HG03196 (cell line): Measurements from ENCODE around the gene GLYR1.
"Not testable (repeated sequence)": the region's sequence is repeated elsewhere in the genome, so short reads cannot be mapped to it uniquely, and the experiment has no call there.

ENCODE experiments used
- ATAC-seq: cut with Tn5 transposase; IDR thresholded peaks from one replicate; pipeline ENCODE4 v1.9.1; 2021; ENCODE audit not compliant: unreplicated experiment

GLYR1 gene

DNA sequence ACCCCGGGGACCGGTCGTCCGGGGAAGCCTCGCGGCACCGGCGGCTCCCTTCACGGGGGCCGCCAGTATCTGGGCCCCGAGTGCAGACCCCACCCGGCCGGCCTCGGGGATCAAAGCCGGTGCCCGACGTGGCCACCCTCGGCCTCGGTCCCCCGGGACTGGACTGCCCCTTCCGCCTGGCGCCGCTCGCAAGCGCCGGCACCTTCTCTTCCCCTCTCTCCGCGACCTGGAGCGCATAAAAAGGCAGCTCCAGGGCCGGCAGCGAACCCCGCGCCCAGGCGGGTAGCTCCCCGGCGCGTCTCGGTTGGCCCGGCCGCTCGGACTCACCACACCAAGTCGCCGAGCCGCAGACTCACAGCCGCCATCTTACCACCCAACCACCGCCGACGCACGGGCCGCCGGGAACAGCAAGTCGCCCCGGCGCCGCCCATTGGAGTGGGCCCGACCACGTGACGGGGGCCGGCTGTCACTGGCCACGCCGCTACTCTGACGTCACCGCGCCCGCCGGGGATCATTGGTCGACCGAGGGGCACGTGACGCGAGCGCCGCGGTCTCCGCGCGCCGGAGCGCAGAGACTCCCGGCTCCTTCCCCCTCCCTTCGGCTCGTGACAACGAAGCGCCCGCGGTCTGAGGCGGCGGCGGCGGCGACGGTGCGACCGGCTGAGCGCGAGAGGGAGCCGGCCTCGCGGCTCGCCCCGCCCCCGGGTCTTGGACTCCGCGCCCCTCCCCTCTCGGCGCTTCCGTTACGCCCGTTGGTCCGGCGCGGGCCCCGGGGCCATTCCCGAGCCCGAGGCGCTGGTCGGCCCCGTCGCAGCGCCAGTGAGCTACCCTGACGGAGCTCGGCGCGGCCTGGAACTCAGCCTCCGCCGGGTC, at the start of gene GLYR1, which contains the start of gene UBN1:
Gene GLYR1, minus strand, starts transcription at position 388 of the 873 bp plus-strand sequence. Its CDS starts 23 bp downstream, at position 365.
Gene UBN1, plus strand, starts transcription at position 581 of the 873 bp plus-strand sequence. CDS start 5,437 bp downstream, outside the sequence.
- ATAC-seq = peak; percentile 90

- ATAC-seq = not testable (repeated sequence)
Measured at GRCh38 chr16:4896761-4897160, 49.7 kb upstream of the GLYR1 start.

DNA sequence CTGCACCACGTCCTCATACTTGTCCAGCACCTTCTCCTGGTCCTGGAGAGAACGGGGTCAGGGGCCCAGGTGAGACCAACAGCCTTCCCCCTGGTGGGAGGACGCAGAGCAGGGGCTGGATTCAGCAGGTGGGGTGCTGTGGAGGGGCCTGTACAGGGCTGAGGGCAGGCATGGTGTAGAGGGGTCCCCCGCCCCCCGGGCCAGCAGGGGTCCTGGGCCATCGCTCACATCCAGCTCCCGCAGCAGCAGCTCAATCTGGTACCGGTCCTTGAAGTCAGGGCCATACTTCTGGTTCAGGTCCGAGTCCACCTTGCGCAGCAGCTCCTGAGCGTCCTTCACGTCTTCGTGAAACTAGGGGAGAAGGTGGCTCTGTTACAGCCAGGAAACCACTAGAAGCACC, 48.3 kb upstream of the GLYR1 start:
- no peak for ATAC-seq

DNA sequence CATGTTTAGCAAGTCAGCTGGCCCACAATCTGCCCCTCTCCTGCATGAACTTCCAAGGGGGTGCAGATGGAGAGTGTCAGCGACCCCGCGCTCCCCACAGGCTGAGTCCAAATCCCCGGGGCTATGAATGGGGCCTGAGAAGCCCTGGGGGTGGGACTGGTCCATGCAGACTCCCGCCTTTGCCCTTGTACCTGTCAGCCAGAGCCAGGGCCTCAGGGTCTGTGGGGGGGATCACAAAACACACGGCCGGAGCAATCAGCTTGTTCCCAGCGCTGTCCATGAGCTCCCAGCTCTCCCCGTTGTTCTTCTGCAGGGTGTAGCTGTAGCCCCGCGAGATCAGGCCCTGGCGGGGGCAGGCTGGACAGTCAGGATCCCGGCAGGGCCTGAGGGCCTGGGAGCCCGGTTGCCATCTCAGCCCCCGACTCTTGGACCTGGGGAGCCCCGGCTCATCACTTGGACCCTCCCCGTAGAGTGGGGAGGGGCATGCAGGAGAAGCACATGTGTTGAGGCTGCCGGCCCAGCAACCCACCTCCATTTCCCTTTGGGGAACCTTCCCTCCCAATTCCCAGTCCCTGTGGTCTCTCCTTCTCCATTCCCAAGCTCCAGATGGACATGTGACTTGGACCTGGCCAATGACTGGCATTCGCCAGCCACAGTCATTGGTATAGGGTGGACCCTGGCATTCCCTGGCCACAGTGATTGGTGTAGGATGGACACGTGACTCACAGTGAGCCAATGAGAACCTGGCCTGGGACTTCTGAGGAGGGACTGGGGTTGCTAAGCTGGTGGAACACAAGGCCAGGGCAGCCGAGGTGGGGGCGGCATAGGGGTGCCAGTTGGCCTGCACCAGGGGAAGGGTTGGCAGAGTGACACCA, 47.4 kb upstream of the GLYR1 start:
- ATAC-seq = no peak

- ATAC-seq = no peak
Measured at GRCh38 chr16:4893103-4893862, 46.2 kb upstream of the GLYR1 start.

DNA sequence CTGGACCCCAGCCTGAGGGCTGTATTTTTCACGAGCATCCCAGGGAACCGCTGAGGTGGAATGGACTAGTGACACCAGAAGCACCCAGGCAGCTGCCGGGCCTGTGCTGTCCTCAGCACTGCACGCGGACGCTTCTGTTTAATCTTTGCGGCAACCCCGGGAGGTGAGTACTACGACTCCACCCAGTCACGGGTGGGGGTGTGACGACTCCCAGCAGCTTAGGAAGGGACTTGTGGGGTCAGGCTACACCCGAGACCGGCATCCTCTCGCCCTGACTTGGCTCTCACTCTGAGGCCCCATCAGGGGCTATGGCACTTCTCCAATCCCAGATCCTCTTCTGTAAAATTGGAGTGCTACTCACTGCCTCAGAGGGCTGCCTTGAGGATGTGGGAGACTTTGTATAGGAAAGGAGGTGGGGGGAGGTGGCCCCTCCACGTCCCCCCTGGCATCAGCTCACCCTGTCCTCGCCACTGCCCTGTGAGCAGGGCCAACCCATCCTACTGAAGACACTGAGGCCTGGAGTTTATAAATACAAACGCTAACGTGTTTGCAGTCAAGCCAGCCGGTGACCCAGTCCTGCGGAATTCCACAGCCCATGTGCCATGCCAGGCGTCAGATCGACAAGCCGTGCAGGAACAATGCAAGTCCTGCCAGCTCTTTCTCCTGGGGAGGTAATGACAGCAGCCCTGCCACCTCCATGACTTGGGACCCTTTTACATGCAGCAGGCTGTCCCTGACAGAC, 45.4 kb upstream of the GLYR1 start:
- ATAC-seq = no peak

- ATAC-seq = no peak
Measured at GRCh38 chr16:4891886-4892216, 44.8 kb upstream of the GLYR1 start.

DNA sequence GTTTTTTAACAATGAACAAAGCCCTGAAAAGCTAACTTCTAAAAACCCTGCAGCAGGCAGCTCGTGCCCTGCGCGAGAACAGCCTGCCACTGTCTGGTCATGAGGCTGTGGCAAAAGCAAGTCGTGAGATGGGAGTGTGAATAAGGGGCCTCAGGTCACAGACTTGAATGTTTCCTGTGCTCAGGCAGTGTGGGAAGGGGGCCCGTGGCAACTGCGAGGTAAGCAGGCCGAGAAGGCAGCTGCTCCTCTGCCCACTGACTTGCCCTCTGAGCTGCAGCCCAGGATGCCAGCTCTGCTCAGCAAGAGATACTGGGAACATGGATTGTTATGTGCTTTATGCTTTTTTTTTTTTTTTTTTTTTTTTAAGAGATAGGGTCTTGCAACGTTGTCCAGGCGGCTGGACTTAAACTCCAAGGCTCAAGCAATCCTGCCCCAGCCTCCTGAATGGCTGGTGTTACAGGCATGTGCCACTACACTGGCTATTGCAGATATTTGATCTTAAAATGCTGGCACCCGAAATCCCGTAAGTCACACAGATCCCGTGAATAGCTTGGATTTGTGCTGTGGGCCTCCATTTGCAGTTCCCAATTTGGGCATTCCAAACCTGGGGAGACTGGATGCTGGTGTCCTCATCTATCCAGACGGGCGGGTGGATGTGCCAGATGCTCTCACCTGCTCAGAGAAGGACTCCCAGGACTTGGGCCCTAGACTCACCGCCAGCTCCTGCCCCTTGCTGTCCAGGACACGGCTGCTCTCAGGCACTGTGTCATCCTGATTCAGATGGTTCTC, 44.2 kb upstream of the GLYR1 start:
- ATAC-seq = no peak

DNA sequence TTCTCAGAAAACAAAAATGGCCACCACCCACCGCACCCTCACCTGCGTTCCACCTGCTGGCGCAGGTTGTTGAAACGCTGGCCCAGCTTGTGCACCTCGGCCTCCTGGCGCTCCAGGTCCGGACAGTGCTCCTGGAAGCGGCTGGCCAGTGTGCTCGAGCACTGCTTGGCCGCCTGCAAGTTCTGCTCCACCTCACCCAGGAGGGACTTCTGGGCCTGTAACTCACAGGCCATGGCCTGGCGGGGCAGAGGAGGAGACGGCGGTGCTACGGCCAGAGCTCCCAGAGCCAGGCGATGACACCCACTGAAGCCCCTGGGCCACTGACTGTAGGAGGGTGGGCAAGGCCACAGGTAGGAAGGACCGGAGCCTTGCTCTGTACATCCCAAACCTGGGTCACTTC, 43.6 kb upstream of the GLYR1 start:
- no peak for ATAC-seq

DNA sequence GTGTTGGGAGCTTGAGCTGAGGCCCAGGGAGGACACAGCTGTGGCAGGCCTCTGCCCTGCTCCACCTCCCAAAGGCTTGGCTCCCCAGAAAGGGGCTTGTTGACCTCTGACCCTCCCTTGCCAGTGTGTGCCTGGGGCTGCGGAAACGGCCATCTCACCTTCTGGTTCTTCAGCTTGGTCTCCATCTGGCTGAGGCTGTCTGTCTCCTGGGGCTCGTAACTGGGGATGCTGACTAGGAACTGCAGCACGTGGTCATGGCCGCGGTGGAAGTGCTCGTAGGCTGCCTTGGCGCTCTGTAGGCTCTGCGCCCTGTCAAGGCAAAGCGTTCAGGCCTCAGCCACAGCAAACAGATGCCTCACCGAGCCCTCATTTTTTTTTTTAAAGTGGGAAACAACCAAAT, 42.9 kb upstream of the GLYR1 start:
- ATAC-seq = no peak

- ATAC-seq = no peak
Measured at GRCh38 chr16:4888428-4889135, 41.5 kb upstream of the GLYR1 start.

DNA sequence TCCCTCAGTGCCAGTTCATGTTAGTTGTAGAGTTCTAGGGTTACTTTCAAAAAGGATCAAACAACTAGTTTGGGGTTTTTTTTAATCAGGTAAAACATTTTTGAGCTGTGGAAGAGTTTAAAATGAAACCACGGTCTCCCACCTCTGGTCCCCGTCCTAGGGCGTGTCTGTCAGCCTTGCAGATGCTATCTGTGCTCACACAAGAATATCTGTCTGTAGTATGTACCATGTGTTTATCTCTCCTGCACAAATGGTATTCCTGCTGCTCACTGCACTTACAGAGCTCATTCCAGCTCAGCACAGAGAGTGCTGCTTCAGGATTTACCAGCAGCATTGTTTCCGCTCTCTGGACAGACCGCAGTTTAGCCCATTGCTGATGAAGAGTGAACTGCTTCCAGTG, 39.1 kb upstream of the GLYR1 start:
- ATAC-seq = no peak

GRCh38 chr16:4884972-4885874, 38.1 kb upstream of the GLYR1 start:
- no peak for ATAC-seq

DNA sequence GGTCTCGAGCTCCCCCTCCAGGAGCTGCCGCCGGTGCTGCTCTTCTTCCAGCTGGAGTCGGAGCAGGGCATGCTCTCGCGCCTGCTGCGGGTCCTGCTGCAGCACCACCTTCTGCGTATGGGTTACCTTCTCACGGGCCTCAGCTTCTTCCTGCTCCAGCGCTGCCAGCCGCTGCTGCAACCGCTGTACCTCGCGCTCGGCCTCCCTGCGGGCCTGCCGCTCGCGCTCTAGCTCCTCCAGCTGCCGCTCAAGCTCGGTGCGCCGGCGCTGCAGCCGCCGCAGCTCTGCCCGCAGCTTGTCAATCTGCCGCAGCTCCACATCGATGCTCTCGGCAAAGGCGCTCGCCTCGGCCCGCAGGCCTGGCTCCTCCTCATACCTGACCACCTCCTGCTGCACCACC, 37.1 kb upstream of the GLYR1 start:
- no peak for ATAC-seq

- ATAC-seq = no peak
Measured at GRCh38 chr16:4883501-4883900, 36.4 kb upstream of the GLYR1 start.

DNA sequence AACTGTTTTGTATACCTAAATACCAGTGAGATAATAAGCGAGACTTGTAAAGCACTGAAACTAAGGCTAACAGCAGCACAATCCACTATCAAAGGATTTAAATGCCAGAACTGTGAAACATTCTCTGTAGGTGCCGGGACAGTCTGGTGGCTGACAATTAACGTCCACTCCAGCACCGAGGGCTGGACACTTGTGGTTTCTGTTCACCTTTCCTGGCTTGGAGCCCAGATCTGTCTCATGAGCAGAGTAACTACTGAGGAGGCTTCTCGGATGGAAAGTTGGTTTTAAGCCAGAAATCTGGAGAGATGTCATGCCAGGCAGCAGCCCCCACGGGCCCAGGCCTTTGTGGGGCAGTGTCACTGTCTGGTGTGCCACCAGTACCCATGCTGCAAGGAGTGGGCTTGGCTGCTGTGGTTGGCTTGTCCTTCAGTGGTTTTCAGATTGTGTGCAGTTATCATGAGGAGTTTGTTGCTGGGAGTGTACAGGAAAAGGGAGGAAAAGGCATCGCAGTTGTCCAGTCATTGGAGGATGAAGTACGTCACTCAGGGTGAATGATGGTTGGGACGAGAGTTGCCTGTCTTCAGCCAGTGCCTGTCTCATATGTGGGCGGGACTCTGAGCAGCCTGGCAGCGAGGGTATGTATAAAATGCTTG, 35.7 kb upstream of the GLYR1 start:
- no peak for ATAC-seq

GRCh38 chr16:4882000-4882632, 35.0 kb upstream of the GLYR1 start:
- ATAC-seq = no peak
